MM.1S (cell line): ENCODE data around the gene LEF1.

Experiments used
- EZH2 ChIP-seq: fragments of 300-600 bp; sonication (generic); optimal IDR thresholded peaks from 2 replicates; pipeline ENCODE3; 2017; ENCODE audit warnings: low read depth, mild to moderate bottlenecking, antibody characterized with exemption, low read length, mixed read lengths
- TF ChIP-seq, protein P1 (sequence below): fragments of 300-600 bp; sonication (generic); IDR thresholded peaks from 2 replicates; pipeline ENCODE4 v1.5.1; 2016; ENCODE audit warnings: antibody characterized with exemption, low read length, mixed read lengths

DNA sequence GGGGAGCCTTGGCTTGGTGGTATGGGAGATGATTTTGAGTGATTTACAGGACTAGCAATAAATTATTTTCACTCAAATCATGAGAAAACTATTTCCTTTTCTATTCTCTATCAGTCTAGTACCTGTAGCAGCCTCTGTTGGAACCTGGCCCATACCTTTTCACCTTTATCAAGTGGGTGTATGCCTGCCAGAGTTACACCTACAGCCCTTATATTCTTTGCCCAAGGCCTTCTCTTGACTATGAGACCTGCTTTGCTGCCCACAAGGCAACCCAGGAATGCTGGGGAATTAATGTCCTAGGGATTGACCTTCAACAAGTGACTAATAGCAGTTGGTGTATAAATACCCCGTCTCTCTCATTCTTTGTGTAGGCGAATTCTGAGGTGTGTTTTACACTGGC is 20.0 kb upstream of the LEF1 start:
- TF ChIP-seq, protein P1, sequence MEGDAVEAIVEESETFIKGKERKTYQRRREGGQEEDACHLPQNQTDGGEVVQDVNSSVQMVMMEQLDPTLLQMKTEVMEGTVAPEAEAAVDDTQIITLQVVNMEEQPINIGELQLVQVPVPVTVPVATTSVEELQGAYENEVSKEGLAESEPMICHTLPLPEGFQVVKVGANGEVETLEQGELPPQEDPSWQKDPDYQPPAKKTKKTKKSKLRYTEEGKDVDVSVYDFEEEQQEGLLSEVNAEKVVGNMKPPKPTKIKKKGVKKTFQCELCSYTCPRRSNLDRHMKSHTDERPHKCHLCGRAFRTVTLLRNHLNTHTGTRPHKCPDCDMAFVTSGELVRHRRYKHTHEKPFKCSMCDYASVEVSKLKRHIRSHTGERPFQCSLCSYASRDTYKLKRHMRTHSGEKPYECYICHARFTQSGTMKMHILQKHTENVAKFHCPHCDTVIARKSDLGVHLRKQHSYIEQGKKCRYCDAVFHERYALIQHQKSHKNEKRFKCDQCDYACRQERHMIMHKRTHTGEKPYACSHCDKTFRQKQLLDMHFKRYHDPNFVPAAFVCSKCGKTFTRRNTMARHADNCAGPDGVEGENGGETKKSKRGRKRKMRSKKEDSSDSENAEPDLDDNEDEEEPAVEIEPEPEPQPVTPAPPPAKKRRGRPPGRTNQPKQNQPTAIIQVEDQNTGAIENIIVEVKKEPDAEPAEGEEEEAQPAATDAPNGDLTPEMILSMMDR = no peak
- no peak for TF ChIP-seq EZH2
